SK-N-SH (cell line): ENCODE data around the gene MAML3.

ENCODE experiments used
- CTCF ChIP-seq: fragments of 200-600 bp; sonication (generic); IDR thresholded peaks from 2 replicates; pipeline ENCODE4 v1.6.1; 2017; ENCODE audit warnings: antibody characterized with exemption, mild to moderate bottlenecking, moderate library complexity
- EP300 ChIP-seq, 2 experiments: IDR thresholded peaks; 2 replicates each; pipeline versions ENCODE4 v1.4.0 to v1.6.1; 2012; ENCODE audit warnings: borderline replicate concordance in 1 of 2, low read depth in 1 of 2, low read length in 1 of 2
- EZH2phosphoT487 ChIP-seq: fragments of 200-600 bp; sonication (generic); IDR thresholded peaks from 2 replicates; pipeline ENCODE4 v1.6.1; 2017; ENCODE audit warnings: low read depth, mixed run types, mild to moderate bottlenecking, antibody characterized with exemption, moderate library complexity, borderline replicate concordance
- FOXM1 ChIP-seq: IDR thresholded peaks from 2 replicates; pipeline ENCODE4 v1.4.0; 2012; ENCODE audit warnings: low read depth, mild to moderate bottlenecking
- GABPA ChIP-seq: IDR thresholded peaks from 2 replicates; pipeline ENCODE4 v1.4.0; 2012; ENCODE audit warnings: low read depth, mild to moderate bottlenecking
- MAX ChIP-seq: IDR thresholded peaks from 2 replicates; pipeline ENCODE4 v1.4.0; 2012; ENCODE audit warnings: low read depth
- TF ChIP-seq, protein P1 (sequence below): fragments of 150-350 bp; IDR thresholded peaks from 2 replicates; pipeline ENCODE4 v1.6.1; 2017; ENCODE audit warnings: antibody characterized with exemption, low read length, low read depth, borderline replicate concordance
- TF ChIP-seq, protein P2 (sequence below): IDR thresholded peaks from 2 replicates; pipeline ENCODE4 v1.6.1; 2012; ENCODE audit warnings: mild to moderate bottlenecking, low read depth, low read length, moderate library complexity

- TF ChIP-seq MAX (no peak), EP300 (IDR thresholded peaks at IDR 0.05; ENCODE audit: borderline replicate concordance in 1 of 2, low read depth in 1 of 2, low read length in 1 of 2) (no peak), CTCF (no peak), FOXM1 (no peak), GABPA (no peak), EZH2phosphoT487 (no peak)
- TF ChIP-seq, protein P1, sequence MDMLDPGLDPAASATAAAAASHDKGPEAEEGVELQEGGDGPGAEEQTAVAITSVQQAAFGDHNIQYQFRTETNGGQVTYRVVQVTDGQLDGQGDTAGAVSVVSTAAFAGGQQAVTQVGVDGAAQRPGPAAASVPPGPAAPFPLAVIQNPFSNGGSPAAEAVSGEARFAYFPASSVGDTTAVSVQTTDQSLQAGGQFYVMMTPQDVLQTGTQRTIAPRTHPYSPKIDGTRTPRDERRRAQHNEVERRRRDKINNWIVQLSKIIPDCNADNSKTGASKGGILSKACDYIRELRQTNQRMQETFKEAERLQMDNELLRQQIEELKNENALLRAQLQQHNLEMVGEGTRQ = no peak
- TF ChIP-seq, protein P2, sequence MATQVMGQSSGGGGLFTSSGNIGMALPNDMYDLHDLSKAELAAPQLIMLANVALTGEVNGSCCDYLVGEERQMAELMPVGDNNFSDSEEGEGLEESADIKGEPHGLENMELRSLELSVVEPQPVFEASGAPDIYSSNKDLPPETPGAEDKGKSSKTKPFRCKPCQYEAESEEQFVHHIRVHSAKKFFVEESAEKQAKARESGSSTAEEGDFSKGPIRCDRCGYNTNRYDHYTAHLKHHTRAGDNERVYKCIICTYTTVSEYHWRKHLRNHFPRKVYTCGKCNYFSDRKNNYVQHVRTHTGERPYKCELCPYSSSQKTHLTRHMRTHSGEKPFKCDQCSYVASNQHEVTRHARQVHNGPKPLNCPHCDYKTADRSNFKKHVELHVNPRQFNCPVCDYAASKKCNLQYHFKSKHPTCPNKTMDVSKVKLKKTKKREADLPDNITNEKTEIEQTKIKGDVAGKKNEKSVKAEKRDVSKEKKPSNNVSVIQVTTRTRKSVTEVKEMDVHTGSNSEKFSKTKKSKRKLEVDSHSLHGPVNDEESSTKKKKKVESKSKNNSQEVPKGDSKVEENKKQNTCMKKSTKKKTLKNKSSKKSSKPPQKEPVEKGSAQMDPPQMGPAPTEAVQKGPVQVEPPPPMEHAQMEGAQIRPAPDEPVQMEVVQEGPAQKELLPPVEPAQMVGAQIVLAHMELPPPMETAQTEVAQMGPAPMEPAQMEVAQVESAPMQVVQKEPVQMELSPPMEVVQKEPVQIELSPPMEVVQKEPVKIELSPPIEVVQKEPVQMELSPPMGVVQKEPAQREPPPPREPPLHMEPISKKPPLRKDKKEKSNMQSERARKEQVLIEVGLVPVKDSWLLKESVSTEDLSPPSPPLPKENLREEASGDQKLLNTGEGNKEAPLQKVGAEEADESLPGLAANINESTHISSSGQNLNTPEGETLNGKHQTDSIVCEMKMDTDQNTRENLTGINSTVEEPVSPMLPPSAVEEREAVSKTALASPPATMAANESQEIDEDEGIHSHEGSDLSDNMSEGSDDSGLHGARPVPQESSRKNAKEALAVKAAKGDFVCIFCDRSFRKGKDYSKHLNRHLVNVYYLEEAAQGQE = no peak
Observed at GRCh38 chr4:139764182-139764581, 389.8 kb downstream of the MAML3 start.
